Pancreas (tissue), 10 donors: ENCODE measurements around the gene CCDC196. TPM values are rescaled to one million over a fixed set of nuclear protein-coding genes. Genes with fewer than 3 reads are reported as not detected.

Source experiments
- ATAC-seq, 4 donors: fragments of 200-7000 bp; cut with Tn5 transposase; one replicate each; pipeline versions ENCODE4 v1.8.0 to v1.9.1; 2020; ENCODE audit warnings: mild to moderate bottlenecking in 4 of 4, moderate library complexity in 4 of 4
- DNase-seq, 6 donors: peaks; one replicate each; pipeline ENCODE4 v3.0.0-alpha.2; 2020
- FAIRE-seq: peaks from 2 replicates; lab custom pipeline; 2012; peaks lifted over from hg19 to GRCh38; lab: Jason Lieb, UNC
- H3K27ac ChIP-seq, 4 donors: fragments of 200-600 bp; sonication (generic); 1 replicate in 3 of 4; 2 replicates in 1 of 4; pipeline versions ENCODE4 v1.5.0 to v1.8.0; 2020
- H3K27me3 ChIP-seq, 4 donors: fragments of 200-600 bp; one replicate each; pipeline ENCODE4 v1.8.0; 2021
- H3K36me3 ChIP-seq, 3 donors: fragments of 200-600 bp; sonication (generic) in 1 of 3; one replicate each; pipeline versions ENCODE4 v1.5.0 to v1.8.0; 2020 to 2021
- H3K4me1 ChIP-seq, 3 donors: fragments of 200-600 bp; one replicate each; pipeline ENCODE4 v1.8.0; 2021
- H3K4me3 ChIP-seq, 4 donors: fragments of 200-600 bp; sonication (generic) in 2 of 4; one replicate each; pipeline versions ENCODE4 v1.5.0 to v1.8.0; 2020 to 2021
- H3K9me3 ChIP-seq, 4 donors: fragments of 200-600 bp; one replicate each; pipeline ENCODE4 v1.8.0; 2021
- CTCF ChIP-seq, 4 donors: fragments of 200-600 bp; sonication (generic) in 3 of 4; IDR thresholded peaks; one replicate each; pipeline versions ENCODE4 v1.5.0 to v1.8.0; 2021; ENCODE audit warnings: antibody characterized with exemption in 4 of 4
- WGBS, 2 donors: extraction: QIAGEN DNeasy Blood & Tissue Kit; methylation state at CpG; one replicate each; pipeline ENCODE4 v1.1.7; 2013; 5-methylcytosine and 5-hydroxymethylcytosine counted together
- intact Hi-C, 3 donors: fragments of 100-400 bp; cut with DNase I; formaldehyde crosslinking; loops; one replicate each; pipeline versions ENCODE4 v1.11.1 to v1.14.2; 2022
- polyA plus RNA-seq, 2 donors: library from polyadenylated mRNA; stranded (reverse); fragments of 200-250 nt; gene quantifications; one replicate each; pipeline ENCODE4 v1.2.3, GENCODE V29; 2013
- total RNA-seq, 6 donors: library from RNA; stranded (reverse); fragmentation: NEBNext Ultra II Directional in 4 of 6; extraction: Animal tissue kit (Norgen Biotek cat#: 25700) in 4 of 6; gene quantifications; one replicate each; pipeline versions ENCODE4 v1.2.1 to v1.2.4, GENCODE V29; 2021 to 2023
- donor health status: healthy with polysubstance abuse.
- donor health status: DM: no; HTN: no; CAD: no; lungs with moderate emphysema.
- donor health status: DM: no; HTN: no; CAD: no.
- donor health status: control.
- donor health status: control.
- donor health status: Bipolar disorder and iron deficiency.
- donor health status: DM: yes; HTN: yes; CAD: no.
- donor health status: DM: no; HTN: no; CAD: no.
- donor health status: DM: no; HTN: no; CAD: no.
- donor health status: DM: yes; HTN: yes; CAD: no.

CCDC196 gene
- total and polyA plus RNA-seq, 8 donors, result 0.43 to 6.6 (median 1.4) TPM; not detected in 2

DNA sequence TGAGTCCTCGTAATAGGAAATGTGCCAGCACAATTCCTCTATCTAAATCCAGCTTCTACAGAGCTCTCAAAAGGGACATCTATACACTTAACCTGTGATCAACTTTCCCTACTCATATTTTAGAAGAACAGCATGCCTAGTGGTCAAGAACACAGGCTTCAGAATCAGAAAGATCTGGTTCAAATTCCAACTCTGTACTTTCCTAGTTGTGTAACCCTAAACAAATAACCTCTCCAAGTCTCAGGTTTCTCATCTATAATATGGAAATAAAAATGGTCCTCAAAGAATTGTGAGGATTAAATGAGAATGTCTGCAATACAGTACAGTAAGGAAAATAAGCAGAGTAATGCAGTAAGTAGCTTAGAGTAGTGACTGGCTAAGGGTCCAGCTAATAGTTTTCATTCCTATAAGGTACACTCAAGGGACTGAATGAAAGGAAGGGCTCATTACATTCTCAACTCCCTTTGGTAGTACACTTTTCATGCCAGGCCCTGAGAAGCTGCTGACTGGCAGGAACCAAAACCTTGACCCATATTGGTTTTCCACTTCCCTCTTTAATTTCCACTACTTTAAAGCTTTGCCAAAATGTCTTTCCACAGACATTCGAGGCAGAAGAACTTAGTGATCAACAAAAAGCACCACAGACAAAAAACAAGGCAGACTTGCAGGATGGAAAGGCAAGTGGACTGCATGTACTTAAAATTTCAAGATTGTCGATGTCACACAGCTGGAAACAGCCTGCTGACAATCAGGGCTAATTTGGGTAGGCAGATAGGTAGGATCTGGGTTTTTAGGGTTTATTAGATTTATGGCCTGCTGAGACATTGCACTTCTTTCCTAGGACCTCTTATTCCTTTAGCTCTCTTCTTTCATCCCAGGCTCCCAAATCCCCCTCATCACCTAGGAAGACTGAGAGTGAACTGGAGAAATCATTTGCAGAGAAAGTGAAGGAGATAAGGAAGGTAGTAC is 4.3 kb downstream of the CCDC196 start:
- peak in 3 of 4 donors; percentile 23 to 51 (median 33) for ATAC-seq
- WGBS, 2 donors, result 66 to 73% methylated on average over 3 of the region's 3 CpGs
- H3K4me3 ChIP-seq, result no peak overlapping the region

GRCh38 chr14:66493750-66494149 is 7.6 kb downstream of the CCDC196 start:
- Histone ChIP-seq H3K36me3 (no peaks in the 10 kb centered on the region), H3K4me1 (peaks cover 10 to 16% (median 10%) of the 10 kb centered on the region in 3 donors), H3K27ac (no peak overlapping the region), H3K9me3 (no peaks in the 10 kb centered on the region), H3K4me3 (no peak overlapping the region), H3K27me3 (no peaks in the 10 kb centered on the region)
- FAIRE-seq (no peak), ATAC-seq (no peak), DNase-seq (no peak)
- no peak for TF ChIP-seq CTCF (IDR thresholded peaks at IDR 0.05)
- intact Hi-C loops, result no loop called here

More for the DNA sequence above, 4.3 kb downstream of the CCDC196 start:
- no peaks in the 10 kb centered on the region for H3K36me3 ChIP-seq
- H3K27me3 ChIP-seq, result no peaks in the 10 kb centered on the region
- H3K9me3 ChIP-seq, result no peaks in the 10 kb centered on the region
- H3K4me1 ChIP-seq, result no peaks in the 10 kb centered on the region
- TF ChIP-seq CTCF (IDR thresholded peaks at IDR 0.05), result no peak
- no peak overlapping the region for H3K27ac ChIP-seq
- intact Hi-C loops, result no loop called here
- no peak for FAIRE-seq
- no peak for DNase-seq

GRCh38 chr14:66495218-66496098 is 9.3 kb downstream of the CCDC196 start:
- WGBS, 2 donors, result 1% methylated on average over 4 of the region's 4 CpGs
- intact Hi-C loops, result no loop called here
- peak; percentile 97 for FAIRE-seq

More at GRCh38 chr14:66495218-66496098, 9.3 kb downstream of the CCDC196 start:
- Histone ChIP-seq H3K4me1 (peaks cover 10 to 16% (median 11%) of the 10 kb centered on the region in 3 donors), H3K27ac (peak overlapping the region in 3 of 4 donors; percentile 13 to 56 (median 39)), H3K4me3 (peak overlapping the region in 1 of 4 donors; percentile 3), H3K36me3 (no peaks in the 10 kb centered on the region), H3K9me3 (no peaks in the 10 kb centered on the region), H3K27me3 (no peaks in the 10 kb centered on the region)
- DNase-seq (peak in 4 of 6 donors; percentile 23 to 53 (median 40)), ATAC-seq (peak; percentile 88 to 95 (median 91))
- TF ChIP-seq CTCF (IDR thresholded peaks at IDR 0.05), result peak; percentile 30 to 72 (median 60)
